Measurements from ENCODE around the gene SLC35G6. TPM values are rescaled to one million over a fixed set of nuclear protein-coding genes. Genes with fewer than 3 reads are reported as not detected.

SLC35G6 gene
- total RNA-seq, 1 experiment from 2014 or later: not detected

Other genes with a start within 250 kb of the SLC35G6 start
- 84.2 TPM for gene DVL2, start 246.9 kb upstream of the SLC35G6 start, total RNA-seq (2021; ENCODE audit: unreplicated experiment)
- gene PHF23, start 242.0 kb upstream of the SLC35G6 start, total RNA-seq (2021; ENCODE audit: unreplicated experiment): 69.3 TPM
- gene GABARAP, start 239.0 kb upstream of the SLC35G6 start, total RNA-seq (2021; ENCODE audit: unreplicated experiment): 289 TPM
- 132 TPM for gene CTDNEP1, start 229.7 kb upstream of the SLC35G6 start, total RNA-seq (2021; ENCODE audit: unreplicated experiment)
- 89.5 TPM for gene ELP5, start 229.2 kb upstream of the SLC35G6 start, total RNA-seq (2021; ENCODE audit: unreplicated experiment)
- 43.1 TPM for gene CLDN7, start 219.0 kb upstream of the SLC35G6 start, total RNA-seq (2021; ENCODE audit: unreplicated experiment)
- 0.31 TPM for gene SLC2A4, start 199.7 kb upstream of the SLC35G6 start, total RNA-seq (2021; ENCODE audit: unreplicated experiment)
- gene YBX2, start 186.8 kb upstream of the SLC35G6 start, total RNA-seq (2021; ENCODE audit: unreplicated experiment): 54.9 TPM
- gene EIF5A, start 173.8 kb upstream of the SLC35G6 start, total RNA-seq (2021; ENCODE audit: unreplicated experiment): 728 TPM
- gene GPS2, start 166.1 kb upstream of the SLC35G6 start, total RNA-seq (2021; ENCODE audit: unreplicated experiment): 96.6 TPM
- gene NEURL4, start 152.1 kb upstream of the SLC35G6 start, total RNA-seq (2021; ENCODE audit: unreplicated experiment): 58.9 TPM
- 2.7 TPM for gene ACAP1, start 144.9 kb upstream of the SLC35G6 start, total RNA-seq (2021; ENCODE audit: unreplicated experiment)
- 11.0 TPM for gene KCTD11, start 129.3 kb upstream of the SLC35G6 start, total RNA-seq (2021; ENCODE audit: unreplicated experiment)
- gene TMEM95, start 126.3 kb upstream of the SLC35G6 start, total RNA-seq (2021; ENCODE audit: unreplicated experiment): not detected
- gene TNK1, start 100.4 kb upstream of the SLC35G6 start, total RNA-seq (2021; ENCODE audit: unreplicated experiment): 6.2 TPM
- gene PLSCR3, start 86.9 kb upstream of the SLC35G6 start, total RNA-seq (2021; ENCODE audit: unreplicated experiment): 32.0 TPM
- 35.8 TPM for gene TMEM256, start 77.3 kb upstream of the SLC35G6 start, total RNA-seq (2021; ENCODE audit: unreplicated experiment)
- 33.6 TPM for gene NLGN2, start 73.6 kb upstream of the SLC35G6 start, total RNA-seq (2021; ENCODE audit: unreplicated experiment)
- not detected for gene SPEM1, start 61.1 kb upstream of the SLC35G6 start, total RNA-seq (2021; ENCODE audit: unreplicated experiment)
- not detected for gene SPEM2, start 55.8 kb upstream of the SLC35G6 start, total RNA-seq (2021; ENCODE audit: unreplicated experiment)
- not detected for gene SPEM3, start 52.6 kb upstream of the SLC35G6 start, total RNA-seq (2021; ENCODE audit: unreplicated experiment)
- gene TMEM102, start 46.0 kb upstream of the SLC35G6 start, total RNA-seq (2021; ENCODE audit: unreplicated experiment): 8.5 TPM
- gene FGF11, start 41.9 kb upstream of the SLC35G6 start, total RNA-seq (2021; ENCODE audit: unreplicated experiment): 4.4 TPM
- gene CHRNB1, start 36.4 kb upstream of the SLC35G6 start, total RNA-seq (2021; ENCODE audit: unreplicated experiment): 14.3 TPM
- 24.9 TPM for gene ZBTB4, start 1.8 kb upstream of the SLC35G6 start, total RNA-seq (2021; ENCODE audit: unreplicated experiment)
- 181 TPM for gene POLR2A, start 2.9 kb downstream of the SLC35G6 start, total RNA-seq (2021; ENCODE audit: unreplicated experiment)
- 12.6 TPM for gene TNFSF12, start 67.6 kb downstream of the SLC35G6 start, total RNA-seq (2021; ENCODE audit: unreplicated experiment)
- 2.3 TPM for gene TNFSF13, start 77.3 kb downstream of the SLC35G6 start, total RNA-seq (2021; ENCODE audit: unreplicated experiment)
- 63.7 TPM for gene SENP3, start 80.5 kb downstream of the SLC35G6 start, total RNA-seq (2021; ENCODE audit: unreplicated experiment)
- gene CD68, start 98.2 kb downstream of the SLC35G6 start, total RNA-seq (2021; ENCODE audit: unreplicated experiment): 51.6 TPM
- gene MPDU1, start 102.4 kb downstream of the SLC35G6 start, total RNA-seq (2021; ENCODE audit: unreplicated experiment): 47.1 TPM
- 0.33 TPM for gene SOX15, start 108.6 kb downstream of the SLC35G6 start, total RNA-seq (2021; ENCODE audit: unreplicated experiment)
- gene FXR2, start 133.5 kb downstream of the SLC35G6 start, total RNA-seq (2021; ENCODE audit: unreplicated experiment): 39.7 TPM
- 74.8 TPM for gene SAT2, start 146.4 kb downstream of the SLC35G6 start, total RNA-seq (2021; ENCODE audit: unreplicated experiment)
- gene SHBG, start 148.7 kb downstream of the SLC35G6 start, total RNA-seq (2021; ENCODE audit: unreplicated experiment): 1.2 TPM
- gene ATP1B2, start 169.5 kb downstream of the SLC35G6 start, total RNA-seq (2021; ENCODE audit: unreplicated experiment): 0.08 TPM
- gene TP53, start 206.0 kb downstream of the SLC35G6 start, total RNA-seq (2021; ENCODE audit: unreplicated experiment): 129 TPM
- 27.0 TPM for gene WRAP53, start 207.0 kb downstream of the SLC35G6 start, total RNA-seq (2021; ENCODE audit: unreplicated experiment)
- 2.5 TPM for gene EFNB3, start 223.8 kb downstream of the SLC35G6 start, total RNA-seq (2021; ENCODE audit: unreplicated experiment)
- 0.13 TPM for gene DNAH2, start 236.3 kb downstream of the SLC35G6 start, total RNA-seq (2021; ENCODE audit: unreplicated experiment)